T-helper 17 cell (primary cell): ENCODE measurements around the gene ENTPD8. TPM values are rescaled to one million over a fixed set of nuclear protein-coding genes. Genes with fewer than 3 reads are reported as not detected.
"Not testable (repeated sequence)": the region's sequence is repeated elsewhere in the genome, so short reads cannot be mapped to it uniquely, and the experiment has no call there.

ENCODE experiments used
- ATAC-seq: fragments of 150-1000 bp; cut with Tn5 transposase; 2 replicates; pipeline ENCODE4 v1.10.0; 2021; ENCODE audit warnings: mild to moderate bottlenecking, moderate library complexity
- DNase-seq, 3 donors: peaks; one replicate each; pipeline versions ENCODE4 v3.0.0 to v3.0.0-alpha.2; 2020 to 2021
- H3K9me3 ChIP-seq: one replicate; pipeline ENCODE4 v1.7.0; 2013; ENCODE audit warnings: low read length, mild to moderate bottlenecking; ENCODE audit not compliant: control insufficient read depth, poor library complexity, severe bottlenecking
- H3K27ac Mint-ChIP-seq: one replicate; pipeline ENCODE4 v1.8.0; 2022; ENCODE audit warnings: mild to moderate bottlenecking, moderate library complexity, mixed read lengths
- H3K27me3 Mint-ChIP-seq: one replicate; pipeline ENCODE4 v1.8.0; 2022; ENCODE audit warnings: mixed read lengths
- H3K36me3 Mint-ChIP-seq: one replicate; pipeline ENCODE4 v1.8.0; 2022; ENCODE audit warnings: low read depth, mixed read lengths
- H3K4me1 Mint-ChIP-seq: one replicate; pipeline ENCODE4 v1.8.0; 2022; ENCODE audit warnings: mild to moderate bottlenecking, mixed read lengths
- H3K4me3 Mint-ChIP-seq: one replicate; pipeline ENCODE4 v1.8.0; 2022; ENCODE audit warnings: mild to moderate bottlenecking, moderate library complexity, mixed read lengths
- total RNA-seq, 4 donors: library from RNA in 2 of 4; stranded (reverse) in 2 of 4; gene quantifications; one replicate each; pipeline ENCODE4 v1.2.3 and lab custom pipeline; 2022 to 2026

ENTPD8 gene
- total RNA-seq, 2 donors from 2014 or later = not detected

GRCh38 chr9:137451264-137452005, 10.3 kb upstream of the ENTPD8 start:
- ATAC-seq = not testable (repeated sequence)

GRCh38 chr9:137450539-137451222, 9.5 kb upstream of the ENTPD8 start:
- DNase-seq = peak in 2 of 3 donors; percentile 3 to 43
- Mint-ChIP-seq H3K27ac (peak overlapping the region; percentile 49), H3K4me1 (peaks cover 20% of the 10 kb centered on the region), H3K4me3 (peak overlapping the region; percentile 83)
- H3K27me3 Mint-ChIP-seq, ATAC-seq, H3K9me3 ChIP-seq, H3K36me3 Mint-ChIP-seq: not testable (repeated sequence)

More at GRCh38 chr9:137451264-137452005, 10.3 kb upstream of the ENTPD8 start:
- not testable (repeated sequence) for H3K27me3 Mint-ChIP-seq, H3K9me3 ChIP-seq, H3K27ac Mint-ChIP-seq, H3K36me3 Mint-ChIP-seq
- peaks cover 20% of the 10 kb centered on the region for H3K4me1 Mint-ChIP-seq
- peak in 1 of 3 donors; percentile 18 for DNase-seq
- peak overlapping the region; percentile 83 for H3K4me3 Mint-ChIP-seq

- H3K9me3 ChIP-seq = no peaks in the 10 kb centered on the region
- H3K27ac Mint-ChIP-seq = peak overlapping the region; percentile 49
- no peaks in the 10 kb centered on the region for H3K36me3 Mint-ChIP-seq
- ATAC-seq (peak; percentile 27), DNase-seq (peak in 1 of 3 donors; percentile 46)
- H3K4me1 Mint-ChIP-seq = peaks cover 25% of the 10 kb centered on the region
- no peaks in the 10 kb centered on the region for H3K27me3 Mint-ChIP-seq
- H3K4me3 Mint-ChIP-seq = peak overlapping the region; percentile 83
Observed at GRCh38 chr9:137449931-137450538, 8.9 kb upstream of the ENTPD8 start.

GRCh38 chr9:137449081-137449844, 8.1 kb upstream of the ENTPD8 start:
- peak overlapping the region; percentile 9 for H3K4me3 Mint-ChIP-seq
- H3K27ac Mint-ChIP-seq = no peak overlapping the region
- no peaks in the 10 kb centered on the region for H3K27me3 Mint-ChIP-seq
- ATAC-seq (peak; percentile 20), DNase-seq (peak in 2 of 3 donors; percentile 4 to 13)
- H3K4me1 Mint-ChIP-seq = peaks cover 25% of the 10 kb centered on the region
- no peaks in the 10 kb centered on the region for H3K9me3 ChIP-seq
- no peaks in the 10 kb centered on the region for H3K36me3 Mint-ChIP-seq

GRCh38 chr9:137448602-137448962, 7.4 kb upstream of the ENTPD8 start:
- Mint-ChIP-seq H3K4me1 (peaks cover 25% of the 10 kb centered on the region), H3K27ac (no peak overlapping the region), H3K4me3 (no peak overlapping the region), H3K36me3 (no peaks in the 10 kb centered on the region), H3K27me3 (peaks cover 3% of the 10 kb centered on the region)
- no peaks in the 10 kb centered on the region for H3K9me3 ChIP-seq
- ATAC-seq = peak; percentile 4
- no peak for DNase-seq

- H3K4me3 Mint-ChIP-seq = peak overlapping the region; percentile 15
- no peak overlapping the region for H3K27ac Mint-ChIP-seq
Observed at GRCh38 chr9:137447722-137448601, 6.8 kb upstream of the ENTPD8 start.

GRCh38 chr9:137446851-137447471, 5.8 kb upstream of the ENTPD8 start:
- Mint-ChIP-seq H3K4me1 (peaks cover 22% of the 10 kb centered on the region), H3K27me3 (peaks cover 6% of the 10 kb centered on the region), H3K27ac (no peak overlapping the region), H3K4me3 (no peak overlapping the region), H3K36me3 (no peaks in the 10 kb centered on the region)
- ATAC-seq (no peak), DNase-seq (no peak)
- peaks cover 2% of the 10 kb centered on the region for H3K9me3 ChIP-seq

More at GRCh38 chr9:137447722-137448601, 6.8 kb upstream of the ENTPD8 start:
- no peaks in the 10 kb centered on the region for H3K36me3 Mint-ChIP-seq
- no peaks in the 10 kb centered on the region for H3K9me3 ChIP-seq
- no peak for DNase-seq
- peaks cover 25% of the 10 kb centered on the region for H3K4me1 Mint-ChIP-seq
- H3K27me3 Mint-ChIP-seq = peaks cover 6% of the 10 kb centered on the region
- no peak for ATAC-seq

- H3K27me3 Mint-ChIP-seq = peaks cover 6% of the 10 kb centered on the region
- peaks cover 19% of the 10 kb centered on the region for H3K4me1 Mint-ChIP-seq
- H3K4me3 Mint-ChIP-seq = no peak overlapping the region
- peak overlapping the region; percentile 39 for H3K27ac Mint-ChIP-seq
- peaks cover 2% of the 10 kb centered on the region for H3K9me3 ChIP-seq
- DNase-seq (peak in 2 of 3 donors; percentile 3 to 6), ATAC-seq (peak; percentile 1)
- no peaks in the 10 kb centered on the region for H3K36me3 Mint-ChIP-seq
Observed at GRCh38 chr9:137445930-137446431, 4.8 kb upstream of the ENTPD8 start.

- H3K4me3 Mint-ChIP-seq = no peak overlapping the region
- peaks cover 2% of the 10 kb centered on the region for H3K9me3 ChIP-seq
- no peaks in the 10 kb centered on the region for H3K36me3 Mint-ChIP-seq
- peak; percentile 73 for ATAC-seq
- H3K4me1 Mint-ChIP-seq = peaks cover 15% of the 10 kb centered on the region
- H3K27me3 Mint-ChIP-seq = peaks cover 6% of the 10 kb centered on the region
- peak; percentile 63 to 83 (median 70) for DNase-seq
- peak overlapping the region; percentile 39 for H3K27ac Mint-ChIP-seq
Observed at GRCh38 chr9:137445275-137445807, 4.2 kb upstream of the ENTPD8 start.

GRCh38 chr9:137444106-137444790, 3.1 kb upstream of the ENTPD8 start:
- Mint-ChIP-seq H3K4me3 (no peak overlapping the region), H3K27me3 (peaks cover 10% of the 10 kb centered on the region), H3K36me3 (no peaks in the 10 kb centered on the region), H3K27ac (peak overlapping the region; percentile 8), H3K4me1 (peaks cover 17% of the 10 kb centered on the region)
- peaks cover 2% of the 10 kb centered on the region for H3K9me3 ChIP-seq
- no peak for ATAC-seq
- DNase-seq = no peak

GRCh38 chr9:137441935-137442321, 771 bp upstream of the ENTPD8 start:
- Mint-ChIP-seq H3K27ac (no peak overlapping the region), H3K36me3 (no peaks in the 10 kb centered on the region), H3K27me3 (peaks cover 12% of the 10 kb centered on the region), H3K4me3 (peak overlapping the region; percentile 28), H3K4me1 (peaks cover 11% of the 10 kb centered on the region)
- no peak for DNase-seq
- ATAC-seq = no peak
- peaks cover 2% of the 10 kb centered on the region for H3K9me3 ChIP-seq
